KBM-7 (cell line): ENCODE data around the gene IFNL3.
"Not testable (repeated sequence)": the region's sequence is repeated elsewhere in the genome, so short reads cannot be mapped to it uniquely, and the experiment has no call there.

Source experiments
- DNase-seq: peaks from one replicate; pipeline ENCODE4 v3.0.0-alpha.2; 2015
- in situ Hi-C: fragments of 300-500 bp; cut with MboI; formaldehyde crosslinking; loops from 2 replicates; pipeline ENCODE4 v1.14.3; 2020; ENCODE audit warnings: low sequenced_read_pairs, low pct_unique_long_range_greater_than_20kb, mixed read lengths

IFNL3 gene

DNA sequence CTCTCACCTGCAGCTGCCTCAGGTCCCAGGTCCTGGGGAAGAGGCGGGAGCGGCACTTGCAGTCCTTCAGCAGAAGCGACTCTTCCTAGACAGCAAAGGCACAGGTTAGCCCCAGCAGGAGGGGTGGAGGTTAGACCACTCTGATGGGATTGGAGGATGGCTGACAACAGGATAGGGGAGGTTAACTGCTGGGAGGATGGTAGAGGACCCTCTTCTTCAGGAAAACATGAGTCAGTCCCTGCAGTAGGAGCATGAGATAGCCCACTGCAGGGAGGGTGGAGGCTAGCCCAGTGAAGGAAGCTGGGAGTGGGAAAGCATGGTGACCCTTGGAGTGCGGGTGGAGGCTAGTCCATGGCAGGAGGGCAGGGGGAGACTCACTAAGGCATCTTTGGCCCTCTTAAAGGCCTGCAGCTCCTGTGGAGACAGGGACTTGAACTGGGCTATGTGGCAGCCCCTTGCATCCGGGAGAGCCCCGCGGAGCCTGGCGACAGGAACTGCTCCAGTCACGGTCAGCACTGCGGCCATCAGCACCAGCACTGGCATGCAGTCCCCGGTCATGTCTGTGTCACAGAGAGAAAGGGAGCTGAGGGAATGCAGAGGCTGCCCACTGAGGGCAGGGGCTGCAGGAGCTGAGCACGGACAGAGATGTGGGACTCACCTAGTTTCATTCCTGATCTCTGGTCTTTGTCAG, at the start of gene IFNL3:
Gene IFNL3 (minus strand): TSS at position 597 of the 691 bp plus-strand sequence. CDS start 39 bp downstream, at position 558.
- in situ Hi-C loops, DNase-seq: not testable (repeated sequence)

DNA sequence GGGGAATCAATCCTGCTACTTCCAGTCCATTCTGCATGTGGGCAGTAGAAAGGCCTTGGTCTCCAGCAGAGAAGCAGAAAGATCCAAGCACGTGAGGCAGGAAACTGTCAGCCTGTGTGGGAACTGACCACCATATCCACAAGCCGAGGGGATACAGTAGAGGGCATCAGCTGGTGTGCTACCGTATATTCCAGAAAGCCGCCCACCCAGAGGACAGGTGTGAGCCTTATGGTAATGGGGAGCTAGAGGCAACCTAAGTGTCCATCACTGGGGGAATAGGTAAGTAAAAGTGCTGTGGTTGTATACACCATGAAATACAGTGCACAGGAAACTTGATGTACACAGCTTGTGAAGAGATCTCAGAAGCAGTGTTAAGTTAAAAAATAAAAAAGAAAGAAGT, 48.6 kb upstream of the IFNL3 start:
- in situ Hi-C loops: no loop called here
- no peak for DNase-seq

DNA sequence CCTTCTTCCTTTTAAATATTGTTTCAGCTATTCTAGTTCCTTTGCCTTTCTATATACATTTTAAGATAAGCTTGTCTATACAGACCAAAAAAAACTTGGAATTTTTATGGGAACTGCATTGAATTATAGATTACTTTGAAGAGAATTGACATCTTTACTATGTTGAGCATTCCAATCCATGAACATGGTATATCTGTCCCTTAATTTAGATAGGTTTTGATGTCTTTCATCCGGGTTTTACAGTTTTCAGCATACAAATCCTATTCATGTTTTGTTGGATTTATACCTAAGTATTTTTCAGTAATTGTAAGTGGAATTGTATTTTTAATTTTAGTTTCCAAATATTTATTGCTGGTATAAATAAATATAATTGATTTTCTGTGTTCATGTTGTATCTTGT, 39.2 kb upstream of the IFNL3 start:
- in situ Hi-C loops: no loop called here
- DNase-seq: no peak

DNA sequence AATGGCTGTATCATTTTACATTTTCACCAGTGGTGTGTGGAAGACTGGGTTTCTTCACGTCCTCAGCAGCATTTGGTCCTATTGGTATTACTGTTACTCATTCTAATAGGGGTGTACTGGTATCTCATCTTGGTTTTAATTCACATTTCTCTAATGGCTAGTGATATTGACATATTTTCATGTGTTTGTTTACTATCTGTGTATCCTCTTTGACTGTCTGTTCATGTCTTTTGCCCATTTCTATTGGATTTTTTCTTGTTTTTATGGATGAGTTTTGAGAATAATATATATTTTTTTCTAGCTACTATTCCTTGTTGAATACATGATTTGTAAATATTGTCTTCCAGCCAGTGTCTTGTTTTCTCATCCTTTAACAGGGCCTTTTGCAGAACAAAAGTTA, 37.2 kb upstream of the IFNL3 start:
- in situ Hi-C loops: no loop called here

GRCh38 chr19:39277598-39277997, 32.8 kb upstream of the IFNL3 start:
- in situ Hi-C loops: no loop called here
- DNase-seq: no peak

More for the DNA sequence above, 37.2 kb upstream of the IFNL3 start:
- DNase-seq: no peak

DNA sequence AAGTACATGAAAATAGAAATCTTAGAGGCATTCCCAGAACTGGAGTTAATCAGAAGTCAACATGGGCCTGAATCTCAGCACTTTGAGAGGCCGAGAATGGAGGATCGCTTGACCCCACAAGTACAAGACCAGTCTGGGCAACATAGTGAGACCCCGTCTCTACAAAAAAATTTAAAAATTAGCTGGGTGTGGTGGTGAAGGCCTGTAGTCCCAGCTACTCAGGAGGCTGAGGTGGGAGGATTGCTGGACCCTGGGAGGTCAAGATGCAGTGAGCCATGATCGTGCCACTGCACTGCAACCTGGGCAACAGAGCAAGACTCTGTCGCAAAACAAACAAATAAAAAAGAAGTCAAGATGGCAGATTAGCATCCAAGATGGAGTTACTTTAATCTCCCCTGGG, 31.9 kb upstream of the IFNL3 start:
- no peak for DNase-seq
- in situ Hi-C loops: no loop called here

- in situ Hi-C loops: no loop called here
- no peak for DNase-seq
Measured at GRCh38 chr19:39275578-39275977, 30.8 kb upstream of the IFNL3 start.

DNA sequence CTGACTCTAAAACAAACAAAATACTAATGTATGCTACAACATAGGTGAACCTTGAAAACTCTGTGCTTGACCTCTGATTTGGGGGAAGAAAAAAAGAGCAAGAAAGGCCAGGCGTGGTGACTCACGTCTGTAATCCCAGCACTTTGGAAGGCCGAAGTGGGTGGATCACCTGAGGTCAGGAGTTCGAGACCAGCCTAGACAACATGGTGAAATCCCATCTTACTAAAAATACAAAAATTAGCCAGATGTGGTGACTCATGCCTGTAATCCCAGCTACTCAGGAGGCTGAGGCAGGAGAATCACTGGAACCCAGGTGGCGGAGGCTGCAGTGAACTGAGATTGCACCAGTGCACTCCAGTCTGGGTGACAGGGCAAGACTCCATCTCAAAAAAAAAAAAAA, 29.1 kb upstream of the IFNL3 start:
- DNase-seq, in situ Hi-C loops: not testable (repeated sequence)

DNA sequence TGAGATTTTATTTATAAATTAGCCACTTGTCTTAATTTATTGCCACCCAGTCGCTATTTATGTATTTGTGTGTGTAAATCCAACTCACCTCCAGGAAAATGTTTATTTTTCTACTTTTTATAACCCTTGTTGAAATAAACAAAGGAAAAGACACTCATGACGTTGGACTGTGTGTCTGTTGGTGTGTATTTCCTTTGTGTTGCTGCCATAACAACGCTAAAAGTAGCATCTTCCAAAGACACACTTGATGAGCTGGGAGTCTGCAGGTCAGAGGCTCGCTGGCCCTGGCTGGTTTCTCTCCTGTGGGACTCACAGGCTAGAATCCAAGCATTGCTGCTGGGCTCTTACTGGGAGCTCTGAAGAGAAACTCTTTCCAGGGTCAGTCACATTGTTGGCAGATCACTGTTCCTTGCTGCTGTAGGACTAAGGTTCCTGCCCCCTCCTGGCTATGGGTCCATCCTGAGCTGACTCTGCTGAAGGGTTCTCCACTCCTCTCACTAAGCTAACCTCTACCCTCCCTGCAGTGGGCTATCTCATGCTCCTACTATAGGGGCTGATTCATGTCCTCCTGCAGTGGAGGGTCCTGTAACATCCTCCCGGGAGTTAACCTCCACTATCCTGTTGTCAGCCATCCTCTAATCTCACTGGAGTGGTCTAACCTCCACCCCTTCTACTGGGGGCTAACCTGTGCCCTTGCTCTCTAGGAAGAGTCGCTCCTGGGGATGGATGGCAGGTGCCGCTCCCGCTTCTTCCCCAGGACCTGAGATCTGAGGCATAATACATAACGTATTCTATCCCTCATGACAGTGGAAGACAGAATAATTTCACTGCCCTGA, 25.4 kb upstream of the IFNL3 start:
- in situ Hi-C loops: no loop called here
- DNase-seq: no peak

GRCh38 chr19:39269369-39269768, 24.6 kb upstream of the IFNL3 start:
- in situ Hi-C loops, DNase-seq: not testable (repeated sequence)

- in situ Hi-C loops, DNase-seq: not testable (repeated sequence)
Measured at GRCh38 chr19:39268531-39269223, 23.9 kb upstream of the IFNL3 start.

GRCh38 chr19:39268085-39268484, 23.3 kb upstream of the IFNL3 start, which contains the start of gene IFNL2:
IFNL2 (plus strand) TSS chr19:39268396; CDS start chr19:39268569, 173 bp downstream.
- in situ Hi-C loops, DNase-seq: not testable (repeated sequence)

- DNase-seq: no peak
- in situ Hi-C loops: no loop called here
Measured at GRCh38 chr19:39265321-39265916, 20.6 kb upstream of the IFNL3 start.

DNA sequence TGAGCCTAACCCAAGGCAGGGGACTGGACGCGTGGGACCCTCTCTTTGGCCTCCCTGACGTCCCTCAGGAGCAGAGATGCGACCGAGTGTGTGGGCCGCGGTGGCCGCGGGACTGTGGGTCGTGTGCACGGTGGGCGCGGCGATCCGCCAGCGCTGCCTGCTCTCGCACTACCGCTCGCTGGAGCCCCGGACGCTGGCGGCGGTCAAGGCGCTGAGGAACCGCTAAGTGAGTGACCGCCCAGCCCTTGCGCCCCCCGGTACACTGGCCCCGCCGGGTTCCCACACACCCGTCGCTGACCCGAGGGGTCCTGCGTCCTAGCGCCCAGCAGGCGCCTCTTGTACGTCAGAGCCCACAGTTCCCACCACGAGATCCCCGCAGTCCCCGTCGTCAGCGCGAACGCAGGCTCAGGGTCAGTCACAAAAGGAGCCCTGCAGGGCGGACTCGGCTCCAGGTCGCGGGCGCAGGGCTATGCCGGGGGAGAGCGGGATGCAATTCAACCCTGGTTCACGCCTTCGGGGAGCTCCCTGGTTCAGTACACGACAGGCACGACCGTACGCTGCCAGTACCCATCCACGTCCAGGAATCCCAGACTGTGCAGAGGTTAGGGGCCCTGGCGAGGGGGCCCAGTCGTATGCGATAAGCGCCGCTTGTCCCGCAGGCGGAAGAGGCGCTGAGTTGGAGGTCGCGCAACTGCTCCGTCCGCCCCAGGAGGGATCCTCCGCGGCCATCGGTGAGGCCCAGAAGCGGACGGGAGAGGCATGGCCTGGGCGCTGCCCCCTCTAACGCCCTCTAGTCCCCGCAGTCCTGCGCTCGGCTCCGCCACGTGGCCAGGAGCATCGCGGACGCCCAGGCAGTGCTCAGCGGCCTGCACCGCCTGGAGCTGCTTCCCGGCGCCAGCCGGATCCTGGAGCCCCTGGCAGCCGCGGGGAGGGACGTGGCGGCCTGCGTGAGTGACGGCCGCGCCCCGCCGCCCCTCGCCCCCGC, 19.8 kb upstream of the IFNL3 start:
- DNase-seq: no peak
- in situ Hi-C loops: no loop called here

- in situ Hi-C loops: no loop called here
Measured at GRCh38 chr19:39263912-39264305, 19.1 kb upstream of the IFNL3 start.

GRCh38 chr19:39262496-39262895, 17.7 kb upstream of the IFNL3 start:
- in situ Hi-C loops: no loop called here
- no peak for DNase-seq

More at GRCh38 chr19:39263912-39264305, 19.1 kb upstream of the IFNL3 start:
- no peak for DNase-seq

DNA sequence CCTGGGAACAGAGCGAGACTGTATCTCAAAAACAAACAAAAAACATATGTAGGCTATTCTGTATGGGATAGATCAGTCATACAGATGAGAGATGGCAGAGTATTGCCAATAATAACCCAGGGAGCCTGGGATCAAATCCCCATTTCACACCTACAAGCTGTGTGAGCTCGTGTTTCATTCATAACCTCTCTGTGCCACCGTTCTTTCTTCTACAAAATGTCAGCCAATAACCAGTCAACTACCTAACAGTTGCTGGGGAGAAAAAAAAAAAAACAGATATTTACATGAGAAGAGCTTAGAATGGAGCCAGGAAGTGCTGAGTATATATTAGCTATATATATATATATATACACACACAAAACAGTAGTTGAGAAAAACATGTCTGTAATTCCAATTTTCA, 16.9 kb upstream of the IFNL3 start:
- in situ Hi-C loops: no loop called here
- DNase-seq: no peak

DNA sequence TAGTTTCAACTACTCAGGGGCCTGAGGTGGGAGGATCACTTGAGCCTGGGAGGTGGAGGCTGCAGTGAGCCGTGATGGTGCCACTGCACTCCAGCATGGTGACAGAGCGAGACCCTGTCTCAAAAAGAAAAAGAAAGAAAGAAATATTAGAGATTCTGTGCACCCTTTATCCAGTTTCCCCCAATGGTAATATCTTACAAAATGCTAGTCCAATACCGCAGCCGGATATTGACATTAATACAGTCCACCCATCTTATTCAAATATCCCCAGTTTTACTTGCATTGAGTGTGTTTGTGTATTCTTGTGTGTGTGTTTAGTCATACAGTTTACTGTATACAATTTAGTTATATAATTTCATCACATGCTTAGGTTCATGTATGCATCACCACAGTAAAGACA, 12.4 kb upstream of the IFNL3 start:
- no peak for DNase-seq
- in situ Hi-C loops: no loop called here
